ENCODE results near the gene WDR27.

Gene WDR27

GRCh38 chr6:169639653-169640278 lies 62.1 kb downstream of the WDR27 start:
- Histone ChIP-seq H3F3A (ENCODE audit: low read depth) (no peaks in the 10 kb centered on the region), H3K79me2 (ENCODE audit: insufficient read depth, low read length) (no peaks in the 10 kb centered on the region)

GRCh38 chr6:169638915-169639314 lies 62.9 kb downstream of the WDR27 start:
- Histone ChIP-seq H3K9me2 (replicated peaks; ENCODE audit: low read depth, low read length) (no peaks in the 10 kb centered on the region), H2AFZ (ENCODE audit: low read length) (no peak overlapping the region), H3K36me3 (ENCODE audit: insufficient read depth, low read length) (no peaks in the 10 kb centered on the region), H3K4me2 (ENCODE audit: low read depth, low read length, poor library complexity, severe bottlenecking) (no peak overlapping the region), H3K27me3 (ENCODE audit: insufficient read depth, low read length, poor library complexity, severe bottlenecking) (no peaks in the 10 kb centered on the region), H3K4me1 (ENCODE audit: insufficient read depth, low read length, poor library complexity, severe bottlenecking) (no peaks in the 10 kb centered on the region), H3K9ac (ENCODE audit: low read depth, low read length, poor library complexity, severe bottlenecking) (no peak overlapping the region), H3K9me3 (ENCODE audit: insufficient read depth, low read depth, low read length) (no peaks in the 10 kb centered on the region), H3F3A (ENCODE audit: low read depth) (no peaks in the 10 kb centered on the region), H4K20me1 (ENCODE audit: insufficient read depth, low read length, poor library complexity, severe bottlenecking) (no peaks in the 10 kb centered on the region), H3K79me2 (ENCODE audit: insufficient read depth, low read length) (no peaks in the 10 kb centered on the region), H3K4me3 (ENCODE audit: low read length, poor library complexity, severe bottlenecking) (no peak overlapping the region)
- TF ChIP-seq EZH2phosphoT487 (IDR thresholded peaks at IDR 0.05; ENCODE audit: borderline replicate concordance) (no peak), CTCF (conservative IDR thresholded peaks at IDR 0.05; ENCODE audit: low read length) (no peak)

More at GRCh38 chr6:169639653-169640278, 62.1 kb downstream of the WDR27 start:
- no peaks in the 10 kb centered on the region for H4K20me1 ChIP-seq (ENCODE audit: insufficient read depth, low read length, poor library complexity, severe bottlenecking)
- no peaks in the 10 kb centered on the region for H3K9me3 ChIP-seq (ENCODE audit: insufficient read depth, low read depth, low read length)
- no peak overlapping the region for H2AFZ ChIP-seq (ENCODE audit: low read length)
- no peak overlapping the region for H3K4me3 ChIP-seq (ENCODE audit: low read length, poor library complexity, severe bottlenecking)
- TF ChIP-seq CTCF (conservative IDR thresholded peaks at IDR 0.05; ENCODE audit: low read length), result no peak
- no peak for TF ChIP-seq EZH2phosphoT487 (IDR thresholded peaks at IDR 0.05; ENCODE audit: borderline replicate concordance)
- H3K9ac ChIP-seq (ENCODE audit: low read depth, low read length, poor library complexity, severe bottlenecking), result no peak overlapping the region
- H3K4me2 ChIP-seq (ENCODE audit: low read depth, low read length, poor library complexity, severe bottlenecking), result no peak overlapping the region
- no peaks in the 10 kb centered on the region for H3K36me3 ChIP-seq (ENCODE audit: insufficient read depth, low read length)
- H3K4me1 ChIP-seq (ENCODE audit: insufficient read depth, low read length, poor library complexity, severe bottlenecking), result no peaks in the 10 kb centered on the region
- no peaks in the 10 kb centered on the region for H3K27me3 ChIP-seq (ENCODE audit: insufficient read depth, low read length, poor library complexity, severe bottlenecking)
- no peaks in the 10 kb centered on the region for H3K9me2 ChIP-seq (replicated peaks; ENCODE audit: low read depth, low read length)

- no peak overlapping the region for H2AFZ ChIP-seq (ENCODE audit: low read length)
- TF ChIP-seq CTCF (conservative IDR thresholded peaks at IDR 0.05; ENCODE audit: low read length) (no peak), EZH2phosphoT487 (IDR thresholded peaks at IDR 0.05; ENCODE audit: borderline replicate concordance) (no peak)
- no peak overlapping the region for H3K4me3 ChIP-seq (ENCODE audit: low read length, poor library complexity, severe bottlenecking)
- H3K4me2 ChIP-seq (ENCODE audit: low read depth, low read length, poor library complexity, severe bottlenecking), result no peak overlapping the region
- H3K27me3 ChIP-seq (ENCODE audit: insufficient read depth, low read length, poor library complexity, severe bottlenecking), result no peaks in the 10 kb centered on the region
- H3K9me2 ChIP-seq (replicated peaks; ENCODE audit: low read depth, low read length), result no peaks in the 10 kb centered on the region
- no peaks in the 10 kb centered on the region for H3K9me3 ChIP-seq (ENCODE audit: insufficient read depth, low read depth, low read length)
- no peak overlapping the region for H3K9ac ChIP-seq (ENCODE audit: low read depth, low read length, poor library complexity, severe bottlenecking)
- no peaks in the 10 kb centered on the region for H3K36me3 ChIP-seq (ENCODE audit: insufficient read depth, low read length)
- H3F3A ChIP-seq (ENCODE audit: low read depth), result no peaks in the 10 kb centered on the region
- H4K20me1 ChIP-seq (ENCODE audit: insufficient read depth, low read length, poor library complexity, severe bottlenecking), result no peaks in the 10 kb centered on the region
- no peaks in the 10 kb centered on the region for H3K79me2 ChIP-seq (ENCODE audit: insufficient read depth, low read length)
- no peaks in the 10 kb centered on the region for H3K4me1 ChIP-seq (ENCODE audit: insufficient read depth, low read length, poor library complexity, severe bottlenecking)
Measured at GRCh38 chr6:169638388-169638787, 63.4 kb downstream of the WDR27 start.

Data from Loucy (cell line).